NCI-H1436 treated with DMSO at 0.1 percent for 48 hours (cell line): Measurements from ENCODE around the gene COASY.
"Not testable (repeated sequence)": the region's sequence is repeated elsewhere in the genome, so short reads cannot be mapped to it uniquely, and the experiment has no call there.

Experiments used
- DNase-seq: peaks from one replicate; lab custom pipeline; 2025; lab: John Stamatoyannopoulos, UW

The COASY gene

GRCh38 chr17:42574463-42574862 lies 12.5 kb downstream of the COASY start:
- no peak for DNase-seq

- no peak for DNase-seq
These were observed 15.2 kb downstream of the COASY start for GRCh38 chr17:42577140-42577531.

- DNase-seq = peak; percentile 89
These were observed 15.8 kb downstream of the COASY start, which contains the start of gene PSMC3IP for GRCh38 chr17:42577532-42578281. Gene PSMC3IP, minus strand, starts transcription at chr17:42577729. Its CDS starts 43 bp downstream, at chr17:42577686.

- peak; percentile 57 for DNase-seq
These were observed 16.4 kb downstream of the COASY start for GRCh38 chr17:42578282-42578869.

GRCh38 chr17:42579794-42580551 lies 18.0 kb downstream of the COASY start:
- no peak for DNase-seq

GRCh38 chr17:42581744-42582270 lies 19.9 kb downstream of the COASY start:
- no peak for DNase-seq

GRCh38 chr17:42584880-42585279 lies 22.9 kb downstream of the COASY start:
- no peak for DNase-seq

GRCh38 chr17:42585353-42585752 lies 23.4 kb downstream of the COASY start:
- DNase-seq = no peak

GRCh38 chr17:42586514-42587230 lies 24.7 kb downstream of the COASY start:
- DNase-seq = no peak

- DNase-seq = no peak
These were observed 28.9 kb downstream of the COASY start for GRCh38 chr17:42590886-42591285.

GRCh38 chr17:42591411-42591810 lies 29.5 kb downstream of the COASY start:
- DNase-seq = no peak

- DNase-seq = no peak
These were observed 34.4 kb downstream of the COASY start for GRCh38 chr17:42596386-42596785.

- DNase-seq = peak; percentile 11
These were observed 37.0 kb downstream of the COASY start for GRCh38 chr17:42598905-42599304.

- DNase-seq = no peak
These were observed 41.4 kb downstream of the COASY start for GRCh38 chr17:42603318-42603717.

- no peak for DNase-seq
These were observed 45.8 kb downstream of the COASY start for GRCh38 chr17:42607769-42608168.

GRCh38 chr17:42608305-42609181 lies 46.6 kb downstream of the COASY start:
- no peak for DNase-seq

GRCh38 chr17:42609182-42609813 lies 47.4 kb downstream of the COASY start, which contains the start of the genes RETREG3 and TUBG1:
Gene RETREG3, minus strand, starts transcription at chr17:42609374. Its CDS starts 50 bp downstream, at chr17:42609324.
Gene TUBG1, plus strand, starts transcription at chr17:42609683. Its CDS starts 55 bp downstream, at chr17:42609738.
- DNase-seq = peak; percentile 98

GRCh38 chr17:42609814-42610801 lies 48.2 kb downstream of the COASY start:
- DNase-seq = not testable (repeated sequence)

GRCh38 chr17:42612013-42612412 lies 50.1 kb downstream of the COASY start:
- no peak for DNase-seq
